NCI-H345 treated with DMSO at 0.1 percent for 48 hours (cell line): ENCODE data around the gene C10orf95.
"Not testable (repeated sequence)": the region's sequence is repeated elsewhere in the genome, so short reads cannot be mapped to it uniquely, and the experiment has no call there.

ENCODE experiments used
- DNase-seq: peaks from one replicate; lab custom pipeline; 2025; ENCODE audit not compliant: unreplicated experiment; lab: John Stamatoyannopoulos, UW

The C10orf95 gene, protein sequence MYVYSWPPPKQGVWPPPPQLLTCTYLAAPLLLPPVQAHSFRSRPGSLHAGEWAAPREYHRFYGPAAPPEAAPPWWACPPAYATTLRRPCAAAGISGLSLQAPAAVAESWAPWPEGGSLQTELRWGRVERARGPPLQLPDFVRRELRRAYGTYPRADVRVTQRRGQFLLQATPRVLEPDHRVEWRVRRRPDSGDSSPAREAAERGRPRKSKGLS

GRCh38 chr10:102451105-102451969 lies at the start of gene C10orf95:
C10orf95 (minus strand) TSS chr10:102451543; CDS start chr10:102451093, 450 bp downstream.
- DNase-seq, result no peak

DNA sequence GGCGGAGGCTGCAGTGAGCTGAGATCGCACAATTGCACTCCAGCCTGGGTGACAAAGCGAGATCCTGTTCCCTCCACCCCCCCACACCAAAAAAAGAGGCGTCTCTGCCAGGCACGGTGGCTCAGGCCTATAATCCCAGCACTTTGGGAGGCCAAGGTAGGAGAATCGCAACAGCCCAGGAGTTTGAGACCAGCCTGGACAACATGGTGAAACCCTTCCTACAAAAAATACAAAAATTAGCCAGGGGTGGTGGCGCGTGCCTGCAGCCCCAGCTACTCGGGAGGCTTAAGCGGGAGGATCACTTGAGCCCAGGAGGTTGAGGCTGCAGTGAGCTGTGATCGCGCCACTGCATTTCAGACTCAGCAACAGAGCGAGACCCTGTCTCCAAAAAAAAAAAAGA lies 49.3 kb upstream of the C10orf95 start:
- DNase-seq, result not testable (repeated sequence)

GRCh38 chr10:102499356-102499755 lies 48.0 kb upstream of the C10orf95 start:
- DNase-seq, result no peak

DNA sequence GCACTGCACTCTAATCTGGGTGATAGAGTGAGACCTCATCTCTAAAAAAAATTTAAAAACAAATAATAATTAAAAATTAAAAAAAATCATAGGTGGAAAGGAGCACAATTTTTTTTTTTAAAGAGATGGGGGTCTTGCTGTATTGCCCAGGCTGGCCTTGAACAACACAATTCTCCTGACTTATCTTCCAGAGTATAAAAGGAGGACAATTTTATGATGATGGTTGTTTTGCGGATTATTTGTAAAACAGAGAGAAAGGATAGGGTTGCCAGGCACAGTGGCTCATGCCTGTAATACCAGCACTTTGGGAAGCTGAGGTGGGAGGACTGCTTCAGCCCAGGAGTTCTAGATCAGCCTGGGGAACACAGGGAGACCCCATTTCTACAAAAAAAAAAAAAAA lies 46.2 kb upstream of the C10orf95 start:
- DNase-seq, result no peak

DNA sequence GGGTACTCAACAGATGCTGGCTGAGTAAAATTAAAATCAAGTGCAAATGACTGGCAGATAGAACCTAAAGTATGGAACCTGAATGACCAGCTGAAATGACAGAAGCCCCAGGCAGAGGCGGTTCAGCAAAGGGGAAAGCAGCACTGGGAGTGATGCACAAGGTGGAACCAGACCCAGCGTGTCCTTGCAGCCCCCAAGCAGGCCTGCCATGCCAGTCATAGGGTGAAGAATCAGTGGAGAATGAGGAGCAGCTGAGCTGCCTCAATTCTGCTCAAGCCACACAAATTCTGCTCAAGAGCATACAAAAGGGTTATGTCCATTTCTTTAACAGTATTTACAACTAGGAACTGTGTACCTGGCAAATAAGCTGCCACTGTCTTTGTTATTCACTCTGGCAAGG lies 42.4 kb upstream of the C10orf95 start:
- DNase-seq, result no peak

DNA sequence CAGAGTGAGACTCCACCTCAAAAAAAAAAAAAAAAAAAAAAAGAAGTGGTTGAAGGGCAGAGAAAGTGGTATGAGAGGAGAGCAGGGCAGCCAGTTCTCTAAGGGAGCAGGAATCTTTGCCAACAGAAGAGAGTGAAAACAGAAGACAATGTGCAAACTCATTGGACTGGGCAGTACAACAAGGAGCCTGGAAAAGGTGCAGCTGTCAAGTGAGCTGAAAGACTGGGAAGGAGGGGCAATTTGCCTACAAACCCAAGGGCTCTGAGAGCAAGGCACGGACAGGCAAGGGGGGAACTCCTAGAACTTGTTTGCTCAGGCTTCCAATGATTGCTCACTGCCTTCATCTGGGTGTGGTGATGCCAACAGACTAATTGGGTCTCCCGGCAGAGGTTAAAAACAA lies 41.6 kb upstream of the C10orf95 start:
- DNase-seq, result no peak

DNA sequence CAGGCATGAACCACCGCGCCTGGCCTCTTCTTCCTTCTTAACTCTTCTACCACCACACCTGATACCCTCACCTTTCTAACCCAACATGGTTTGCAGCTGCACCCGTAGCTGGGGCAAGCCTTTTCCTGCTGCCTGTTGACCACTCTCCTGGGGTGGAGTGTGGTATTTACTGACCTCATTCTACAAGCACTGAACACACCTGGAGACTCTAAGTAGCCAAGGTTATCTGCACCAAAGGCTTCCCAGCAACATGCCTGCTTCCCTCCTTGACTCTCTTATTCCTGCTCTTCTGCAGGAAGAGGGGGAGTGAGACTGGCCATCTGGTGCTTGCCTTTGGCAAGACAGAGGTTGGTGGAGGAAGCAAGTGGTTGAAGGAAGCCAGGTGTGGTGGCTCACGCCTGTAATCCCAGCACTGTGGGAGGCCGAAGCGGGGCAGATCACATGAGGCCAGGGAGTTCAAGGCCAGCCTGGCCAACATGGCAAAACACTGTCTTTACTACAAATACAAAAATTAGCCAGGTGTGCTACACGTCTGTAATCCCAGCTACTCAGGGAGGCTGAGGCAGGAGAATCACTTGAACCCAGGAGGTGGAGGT lies 41.1 kb upstream of the C10orf95 start:
- DNase-seq, result no peak

DNA sequence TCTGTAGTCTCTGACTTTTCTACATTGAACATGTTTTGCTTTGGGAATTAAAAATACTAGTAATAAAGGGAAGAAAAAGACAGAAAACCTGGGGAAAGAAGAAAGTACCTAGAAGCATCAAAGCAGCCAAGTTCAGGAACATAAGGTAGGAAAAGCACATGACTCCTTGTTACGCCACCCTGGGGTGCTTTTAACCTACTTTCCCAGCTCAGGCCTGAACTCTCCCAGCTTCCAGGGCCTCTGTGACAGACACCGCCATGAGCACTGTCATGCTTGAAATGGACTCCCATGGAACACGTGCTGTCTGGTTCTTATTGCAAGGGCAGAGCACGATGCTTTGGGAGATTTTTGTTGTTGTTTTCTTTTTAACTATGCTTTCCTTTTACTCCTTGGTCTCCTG lies 39.8 kb upstream of the C10orf95 start:
- DNase-seq, result no peak

DNA sequence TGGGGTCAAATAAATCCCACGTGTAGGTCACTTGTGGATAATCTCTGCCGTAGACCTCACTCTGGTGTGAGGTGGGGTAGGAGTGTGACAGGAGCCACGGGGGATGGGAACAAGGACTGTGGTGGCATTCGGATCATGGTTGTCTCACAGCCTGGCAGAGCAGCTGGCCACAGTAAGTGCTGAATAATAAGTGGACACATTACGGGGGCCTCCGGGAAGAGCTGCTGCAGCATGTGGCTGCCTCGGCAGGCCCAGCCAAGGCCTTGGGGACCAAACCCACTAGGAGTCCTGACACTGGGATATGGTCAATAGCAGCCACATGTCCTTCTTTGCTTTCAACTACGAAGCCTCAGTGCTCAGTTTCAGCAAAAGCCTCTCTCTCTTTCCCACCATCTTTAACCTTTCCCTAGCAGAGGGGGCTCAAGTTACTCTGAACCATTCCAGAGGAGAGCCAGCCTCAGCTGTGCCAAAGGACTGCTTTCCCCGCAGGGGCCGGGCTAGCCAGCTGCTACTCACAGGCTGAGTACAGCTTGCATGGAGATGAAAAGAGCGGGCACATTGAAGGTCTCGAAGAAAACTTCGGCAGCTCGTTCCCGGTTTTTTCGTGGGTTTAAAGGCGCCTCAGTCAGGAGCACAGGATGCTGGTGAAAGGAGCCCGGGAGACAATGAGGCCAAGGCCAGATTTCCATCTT lies 33.9 kb upstream of the C10orf95 start:
- DNase-seq, result no peak

DNA sequence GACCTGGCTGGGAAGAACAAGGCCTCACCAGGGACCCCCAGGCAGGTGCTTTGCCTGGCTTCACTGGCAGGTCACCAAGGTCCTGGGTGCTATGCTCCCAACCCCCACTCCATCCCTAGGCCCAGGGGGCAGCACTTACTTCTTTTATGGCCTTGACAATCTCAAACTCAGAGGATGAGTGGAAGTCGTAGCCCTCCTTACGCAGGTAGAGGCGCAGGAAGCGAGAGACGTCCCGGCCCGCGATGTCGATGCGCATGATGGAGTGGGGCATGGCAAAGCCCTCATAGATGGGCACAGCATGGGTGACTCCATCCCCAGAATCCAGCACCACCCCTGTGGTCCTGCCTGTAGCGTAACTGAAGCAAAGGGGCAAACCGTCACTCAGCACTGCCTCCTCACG lies 32.7 kb upstream of the C10orf95 start:
- no peak for DNase-seq

- no peak for DNase-seq
Observed at GRCh38 chr10:102480396-102480795, 29.1 kb upstream of the C10orf95 start.

- DNase-seq, result no peak
Observed at GRCh38 chr10:102479651-102480050, 28.3 kb upstream of the C10orf95 start.

GRCh38 chr10:102476466-102477141 lies 25.3 kb upstream of the C10orf95 start:
- no peak for DNase-seq

GRCh38 chr10:102475451-102476040 lies 24.2 kb upstream of the C10orf95 start:
- no peak for DNase-seq

GRCh38 chr10:102473445-102474331 lies 22.3 kb upstream of the C10orf95 start:
- DNase-seq, result no peak

DNA sequence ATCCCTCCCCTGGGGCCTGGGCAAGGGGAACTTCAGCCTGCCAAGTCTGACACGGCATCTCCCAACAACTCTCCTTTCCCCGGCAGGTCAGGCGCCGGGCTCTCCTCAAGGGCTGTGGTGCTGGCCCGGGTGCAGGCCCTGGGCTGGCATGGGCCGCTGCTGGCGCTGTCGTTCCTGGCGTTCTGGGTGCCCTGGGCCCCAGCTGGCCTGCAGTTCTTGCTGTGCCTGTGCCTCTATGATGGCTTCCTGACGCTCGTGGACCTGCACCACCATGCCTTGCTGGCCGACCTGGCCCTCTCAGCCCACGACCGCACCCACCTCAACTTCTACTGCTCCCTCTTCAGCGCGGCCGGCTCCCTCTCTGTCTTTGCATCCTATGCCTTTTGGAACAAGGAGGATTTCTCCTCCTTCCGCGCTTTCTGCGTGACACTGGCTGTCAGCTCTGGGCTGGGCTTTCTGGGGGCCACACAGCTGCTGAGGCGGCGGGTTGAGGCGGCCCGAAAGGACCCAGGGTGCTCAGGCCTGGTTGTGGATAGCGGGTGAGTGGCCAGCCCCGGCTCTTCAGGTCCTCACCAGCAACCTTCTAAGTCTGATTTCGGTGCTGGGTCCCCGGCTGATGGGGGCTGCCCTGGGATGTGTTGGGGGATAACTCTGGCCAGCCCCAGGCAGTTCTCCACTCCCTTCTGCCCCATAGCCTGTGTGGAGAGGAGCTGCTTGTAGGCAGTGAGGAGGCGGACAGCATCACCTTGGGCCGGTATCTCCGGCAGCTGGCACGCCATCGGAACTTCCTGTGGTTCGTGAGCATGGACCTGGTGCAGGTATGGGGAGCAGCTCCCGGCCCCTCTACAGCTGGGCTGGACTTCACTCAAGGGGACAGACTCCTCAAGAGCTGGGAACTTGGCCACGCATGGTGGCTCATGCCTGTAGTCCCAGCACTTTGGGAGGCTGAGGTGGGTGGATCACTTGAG lies 19.5 kb upstream of the C10orf95 start:
- DNase-seq, result no peak

GRCh38 chr10:102468683-102469082 lies 17.3 kb upstream of the C10orf95 start:
- DNase-seq, result no peak

DNA sequence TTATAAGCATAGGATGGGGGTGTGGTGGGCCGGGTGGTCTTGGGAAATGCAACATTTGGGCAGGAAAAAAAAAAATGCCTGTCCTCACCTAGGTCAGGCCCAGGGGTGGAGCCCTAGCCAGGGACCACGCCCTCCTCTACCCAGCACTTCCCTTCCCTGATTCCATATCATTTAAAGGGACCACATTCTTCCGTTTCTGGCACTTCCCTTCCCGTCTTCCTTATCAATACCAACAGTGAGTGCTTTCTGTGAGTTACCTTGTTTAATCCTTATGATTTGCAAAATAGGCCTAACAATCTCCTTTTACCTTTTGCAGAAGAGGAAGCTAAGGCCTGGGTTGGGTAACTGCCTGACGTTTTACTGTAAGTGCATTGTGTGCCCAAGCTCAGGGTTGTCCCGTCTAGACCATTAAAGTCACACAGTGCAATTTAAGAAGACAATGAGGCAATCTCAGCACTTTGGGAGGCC lies 16.7 kb upstream of the C10orf95 start:
- no peak for DNase-seq
